ENCODE measurements around the gene KLK11.

Gene KLK11

GRCh38 chr19:50983625-50984292 lies 42.7 kb downstream of the KLK11 start, which contains the start of gene KLK7:
Gene KLK7 (minus strand): TSS chr19:50983917. CDS start chr19:50982399, 1,518 bp downstream.
- ChIA-PET CTCF (no interaction called here), POLR2A (no interaction called here)
- TF ChIP-seq CTCF (IDR thresholded peaks at IDR 0.05; ENCODE audit: insufficient read depth, low read length, missing control alignments), result no peak
- no peak within 1 kb of the TSS for H3K4me3 ChIP-seq (ENCODE audit: low read depth, low read length)
- DNase-seq (ENCODE audit: low read depth, low spot score), result no peak

- no peak for DNase-seq (ENCODE audit: low read depth, low spot score)
- TF ChIP-seq CTCF (IDR thresholded peaks at IDR 0.05; ENCODE audit: insufficient read depth, low read length, missing control alignments), result no peak
- ChIA-PET CTCF (no interaction called here), POLR2A (no interaction called here)
- H3K4me3 ChIP-seq (ENCODE audit: low read depth, low read length), result no peak overlapping the region
These were observed 44.2 kb downstream of the KLK11 start for GRCh38 chr19:50982186-50982585.

- ChIA-PET CTCF (no interaction called here), POLR2A (no interaction called here)
- no peak for TF ChIP-seq CTCF (IDR thresholded peaks at IDR 0.05; ENCODE audit: insufficient read depth, low read length, missing control alignments)
- no peak overlapping the region for H3K4me3 ChIP-seq (ENCODE audit: low read depth, low read length)
- DNase-seq (ENCODE audit: low read depth, low spot score), result no peak
These were observed 44.7 kb downstream of the KLK11 start for GRCh38 chr19:50981587-50982146.

DNA sequence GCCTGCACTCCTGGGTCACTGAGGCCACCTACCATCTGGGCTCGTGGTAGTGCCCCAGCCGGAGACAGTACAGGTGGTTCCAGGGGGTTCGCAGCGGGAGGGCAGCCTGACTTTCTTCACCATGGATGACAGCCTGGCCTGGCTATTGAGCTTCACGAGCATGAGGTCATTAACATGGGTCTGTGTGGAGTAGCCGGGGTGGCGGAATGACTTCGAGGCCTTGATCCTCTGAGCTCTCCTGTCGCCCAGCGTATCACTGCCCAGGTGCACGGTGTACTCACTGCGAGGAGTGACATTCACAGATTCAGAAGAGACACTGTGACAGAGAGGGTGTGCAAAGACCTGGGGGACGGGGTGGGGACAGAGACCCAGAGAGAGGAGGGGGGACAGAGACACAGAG lies 46.2 kb downstream of the KLK11 start:
- ChIA-PET CTCF (no interaction called here), POLR2A (no interaction called here)
- DNase-seq (ENCODE audit: low read depth, low spot score), result no peak
- no peak overlapping the region for H3K4me3 ChIP-seq (ENCODE audit: low read depth, low read length)
- no peak for TF ChIP-seq CTCF (IDR thresholded peaks at IDR 0.05; ENCODE audit: insufficient read depth, low read length, missing control alignments)

DNA sequence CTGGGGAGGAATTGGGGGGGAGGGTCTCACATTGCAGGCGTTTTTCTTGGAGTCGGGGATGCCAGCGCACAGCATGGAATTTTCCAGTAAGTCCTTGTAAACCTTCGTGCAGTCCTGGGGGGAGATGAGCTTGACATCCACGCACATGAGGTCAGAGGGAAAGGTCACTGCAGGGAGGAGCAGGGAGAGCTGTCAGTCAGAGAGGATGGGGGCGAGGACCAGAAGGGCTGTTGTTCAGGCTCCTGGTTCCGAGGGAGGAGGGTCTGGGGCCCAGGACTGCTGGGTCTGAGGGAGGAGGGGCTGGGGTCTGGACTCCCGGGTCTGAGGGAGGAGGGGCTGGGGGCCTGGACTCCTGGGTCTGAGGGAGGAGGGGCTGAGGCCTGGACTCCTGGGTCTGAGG lies 46.7 kb downstream of the KLK11 start:
- TF ChIP-seq CTCF (IDR thresholded peaks at IDR 0.05; ENCODE audit: insufficient read depth, low read length, missing control alignments), result no peak
- no peak overlapping the region for H3K4me3 ChIP-seq (ENCODE audit: low read depth, low read length)
- CTCF ChIA-PET, result no interaction called here
- POLR2A ChIA-PET, result no interaction called here
- no peak for DNase-seq (ENCODE audit: low read depth, low spot score)

- H3K4me3 ChIP-seq (ENCODE audit: low read depth, low read length), result no peak overlapping the region
- no peak for TF ChIP-seq CTCF (IDR thresholded peaks at IDR 0.05; ENCODE audit: insufficient read depth, low read length, missing control alignments)
- ChIA-PET POLR2A (no interaction called here), CTCF (no interaction called here)
- no peak for DNase-seq (ENCODE audit: low read depth, low spot score)
These were observed 47.5 kb downstream of the KLK11 start for GRCh38 chr19:50978772-50979390.
